Activated T-cell treated with anti-CD3 and anti-CD28 coated beads, Interleukin-2, amount 50 U/mL, for 48 hours (primary cell): ENCODE data around the gene ZNF865.
"Not testable (repeated sequence)": the region's sequence is repeated elsewhere in the genome, so short reads cannot be mapped to it uniquely, and the experiment has no call there.

ENCODE experiments used
- DNase-seq, 2 experiments: peaks; one replicate each; pipeline ENCODE4 v3.0.0-alpha.2; 2020

ZNF865 gene

DNA sequence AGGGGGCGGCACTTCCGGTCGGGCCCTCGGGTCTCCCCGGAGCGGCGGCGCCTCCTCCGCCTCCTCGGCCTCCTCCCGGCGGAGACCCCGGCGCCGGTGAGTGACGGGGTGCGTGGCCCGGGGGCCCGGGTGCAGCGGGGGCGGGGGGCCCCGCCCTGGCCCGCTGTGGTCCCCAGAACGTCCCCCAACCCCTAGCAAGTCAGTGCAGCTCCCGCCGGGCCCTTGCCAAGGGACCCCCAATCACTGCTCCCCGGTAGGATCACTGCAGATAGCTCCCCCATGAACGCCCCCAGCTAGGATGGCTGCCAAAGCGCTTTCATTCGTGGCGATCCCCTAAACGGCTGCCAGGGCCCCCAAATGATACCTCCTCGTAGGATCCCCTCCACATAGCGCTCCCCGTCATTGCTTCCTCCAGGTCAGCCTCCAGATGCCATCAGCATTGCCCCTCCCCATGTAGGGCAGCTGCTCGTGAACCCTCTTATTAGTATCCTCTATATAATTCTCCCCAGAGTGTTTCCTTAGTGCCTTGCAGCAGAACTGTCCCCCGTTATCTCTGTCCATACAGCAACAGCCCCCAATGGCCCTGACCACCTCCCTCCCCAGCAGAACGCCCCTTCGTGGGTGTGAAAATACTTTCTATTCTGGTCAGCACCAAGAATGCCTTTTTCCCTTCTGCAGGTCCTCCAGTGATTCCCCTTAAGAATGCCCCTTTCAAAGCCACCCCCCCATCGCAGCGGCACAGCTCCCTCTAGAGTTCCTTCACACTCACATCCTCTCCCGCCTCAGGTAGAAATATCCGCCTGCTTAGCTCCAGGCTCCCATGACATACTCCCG lies at the start of gene ZNF865:
ZNF865 (plus strand) TSS at position 11 of the 834 bp plus-strand sequence. CDS start 7,972 bp downstream, outside the sequence.
- DNase-seq, result peak; percentile 82

DNA sequence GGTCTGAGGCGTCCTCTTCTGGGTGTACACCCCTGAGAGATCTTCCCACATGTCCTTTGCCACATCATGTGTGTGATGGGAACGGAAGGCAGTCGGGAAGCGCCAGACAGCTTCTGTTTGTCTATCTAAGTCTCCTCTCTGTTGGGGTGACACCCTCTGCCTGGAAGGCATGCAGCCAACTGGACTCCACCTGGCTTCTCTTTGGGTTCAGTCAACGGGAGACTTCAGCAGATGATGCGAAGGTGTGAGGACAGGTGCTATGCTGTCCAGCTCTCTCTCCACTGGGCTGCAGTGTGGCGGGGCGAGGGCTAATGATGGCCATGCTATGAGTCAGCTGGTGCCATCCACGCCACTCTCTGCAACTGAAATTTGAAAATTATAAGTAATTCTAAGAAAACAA lies 45.8 kb upstream of the ZNF865 start:
- DNase-seq, result no peak

DNA sequence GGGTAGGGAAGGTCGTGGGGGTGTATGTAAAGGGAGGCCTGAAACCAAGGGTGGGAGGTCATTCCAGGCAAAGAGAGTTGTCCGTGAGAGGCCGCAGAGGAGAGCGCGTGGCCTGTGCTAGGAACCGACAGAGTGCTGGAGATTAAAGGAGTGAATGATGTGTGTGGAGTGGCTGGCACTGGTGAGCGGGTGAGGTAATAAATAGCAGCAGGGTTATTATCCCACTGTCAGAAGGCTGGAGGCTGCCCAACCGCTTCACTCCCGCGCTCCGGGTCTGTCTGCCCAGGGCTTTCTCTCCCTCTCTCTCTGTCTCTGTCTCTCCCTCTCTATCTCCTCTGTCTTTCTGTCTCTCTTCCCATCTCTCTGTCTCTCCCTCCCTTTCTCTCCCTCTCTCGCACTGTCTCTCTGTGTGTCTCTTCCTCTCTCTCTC lies 42.2 kb upstream of the ZNF865 start:
- DNase-seq, result no peak

DNA sequence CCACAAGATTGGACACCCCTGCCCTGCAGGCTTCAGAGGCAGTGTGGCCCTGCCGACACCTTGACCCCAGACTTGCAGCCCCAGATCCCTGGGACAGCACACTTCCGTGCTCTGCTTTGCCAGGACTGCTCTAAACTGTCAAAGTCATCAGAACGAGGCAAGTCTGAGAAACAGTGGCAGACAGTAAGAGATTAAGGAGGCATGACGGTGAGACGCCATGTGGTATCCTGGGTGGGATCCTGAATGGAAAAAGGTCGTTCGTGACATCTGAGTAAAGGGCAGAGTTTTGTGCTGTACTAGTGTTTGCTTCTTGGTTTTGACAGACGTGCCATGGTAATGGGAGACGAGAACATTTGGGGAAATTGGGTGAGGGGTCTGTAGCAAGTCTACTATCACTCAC lies 38.6 kb upstream of the ZNF865 start:
- DNase-seq, result no peak

DNA sequence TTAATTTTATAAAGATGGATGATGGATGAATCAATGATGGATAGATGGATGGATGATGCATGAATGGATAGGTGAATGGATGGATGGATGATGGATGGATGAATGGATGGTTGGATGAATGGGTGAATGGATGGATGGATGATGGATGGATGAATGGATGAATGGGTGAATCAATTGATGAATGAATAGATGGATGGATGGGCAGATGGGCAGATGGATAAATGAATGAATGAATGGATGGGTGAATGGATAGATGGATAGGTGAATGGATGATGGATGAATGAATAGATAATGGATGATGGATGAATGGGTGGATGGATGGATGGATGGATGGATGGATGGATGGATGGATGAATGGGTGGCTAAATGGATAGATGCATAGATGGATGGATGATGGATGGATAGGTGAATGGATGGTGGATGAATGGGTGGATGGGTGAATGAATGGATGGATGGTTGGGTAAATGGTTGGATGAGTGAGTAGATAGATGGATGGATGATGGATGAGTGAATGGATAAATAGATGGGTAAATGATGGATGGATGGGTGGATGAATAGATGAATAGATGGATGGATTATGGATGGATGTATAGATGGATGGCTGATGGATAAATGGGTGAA lies 37.6 kb upstream of the ZNF865 start:
- no peak for DNase-seq

DNA sequence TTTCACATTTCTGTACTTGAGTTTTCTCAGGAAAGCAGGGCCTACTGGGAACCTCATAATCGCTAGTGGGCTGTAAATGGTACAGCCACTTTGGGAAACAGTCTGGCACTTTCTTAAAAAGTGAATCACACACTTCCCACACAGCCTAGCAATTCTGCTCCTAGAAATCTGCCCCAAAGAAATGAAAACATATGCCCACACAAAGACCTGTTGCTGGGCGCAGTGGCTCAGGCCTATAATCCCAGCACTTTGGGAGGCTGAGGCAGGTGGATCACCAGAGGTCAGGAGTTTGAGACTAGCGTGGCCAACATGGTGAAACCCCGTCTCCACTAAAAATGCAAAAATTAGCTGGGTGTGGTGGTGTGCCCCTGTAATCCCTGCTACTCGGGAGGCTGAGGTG lies 36.0 kb upstream of the ZNF865 start:
- not testable (repeated sequence) for DNase-seq

DNA sequence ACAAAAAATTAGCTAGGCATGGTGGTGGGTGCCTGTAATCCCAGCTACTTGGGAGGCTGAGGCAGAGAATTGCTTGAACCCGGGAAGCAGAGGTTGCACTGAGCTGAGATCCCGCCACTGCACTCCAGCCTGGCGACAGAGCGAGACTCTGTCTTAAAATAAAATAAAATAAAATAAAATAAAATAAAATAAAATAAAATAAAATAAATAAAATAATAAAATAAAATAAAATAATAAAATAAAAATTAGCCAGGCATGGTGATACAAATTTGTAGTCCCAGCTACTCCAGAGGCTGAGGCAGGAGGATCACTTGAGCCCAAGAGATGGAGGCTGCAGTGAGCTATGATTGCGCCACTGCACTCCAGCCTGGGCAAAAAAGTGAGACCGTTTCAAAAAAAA lies 31.5 kb upstream of the ZNF865 start:
- not testable (repeated sequence) for DNase-seq

DNA sequence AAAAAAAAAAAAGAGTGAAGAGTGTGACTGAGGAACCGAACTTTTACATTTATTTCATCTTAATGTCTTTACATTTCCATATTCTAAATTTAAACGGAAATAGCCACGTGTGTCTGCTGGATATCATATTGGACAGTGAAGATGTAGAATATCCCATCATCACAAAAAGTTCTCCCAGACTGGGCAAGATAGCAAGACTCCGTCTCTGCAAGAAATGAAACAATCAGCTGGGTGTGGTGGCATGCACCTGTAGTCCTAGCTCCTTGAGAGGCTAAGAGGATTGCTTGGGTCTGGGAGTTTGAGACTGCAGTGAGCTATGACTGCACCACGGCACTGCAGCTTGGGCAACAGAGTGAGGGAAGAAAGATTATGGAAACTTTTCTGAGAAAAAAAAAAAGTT lies 28.7 kb upstream of the ZNF865 start:
- no peak for DNase-seq

DNA sequence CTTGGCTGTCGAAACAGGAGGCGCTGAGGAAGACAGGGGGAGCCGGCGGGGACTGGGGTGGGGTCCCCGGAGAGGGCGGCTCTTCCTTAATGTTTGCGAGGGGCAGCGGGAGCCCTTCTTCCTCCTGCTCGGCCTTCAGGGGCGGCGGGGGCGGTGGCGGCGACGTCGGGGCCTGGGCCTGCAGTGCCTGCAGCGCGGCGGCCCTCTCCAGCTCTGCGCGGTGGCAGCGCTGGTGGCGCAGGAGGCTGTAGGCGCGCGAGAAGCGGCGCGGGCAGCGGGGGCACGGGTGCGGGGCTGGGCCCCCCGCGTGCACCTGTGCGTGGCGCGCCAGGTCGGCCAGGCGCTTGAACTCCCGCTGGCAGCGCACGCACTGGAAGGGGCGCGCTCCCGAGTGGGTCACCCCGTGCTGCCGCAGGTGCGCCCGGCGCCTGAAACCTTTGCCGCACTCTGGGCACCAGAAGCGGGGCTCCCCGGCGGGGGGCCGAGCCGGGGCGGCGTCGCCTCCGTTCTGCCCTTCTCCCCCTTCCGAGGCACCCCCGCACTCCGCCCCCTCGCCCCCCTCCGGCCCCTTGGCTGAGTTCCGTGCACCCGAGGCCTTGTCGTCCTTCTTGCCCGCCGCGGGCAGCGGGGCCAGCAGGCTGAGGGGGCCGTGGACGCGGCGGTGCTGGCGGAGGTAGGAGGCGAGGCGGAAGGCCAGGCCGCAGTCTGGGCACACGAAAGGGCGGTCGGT lies 27.3 kb upstream of the ZNF865 start:
- no peak for DNase-seq

DNA sequence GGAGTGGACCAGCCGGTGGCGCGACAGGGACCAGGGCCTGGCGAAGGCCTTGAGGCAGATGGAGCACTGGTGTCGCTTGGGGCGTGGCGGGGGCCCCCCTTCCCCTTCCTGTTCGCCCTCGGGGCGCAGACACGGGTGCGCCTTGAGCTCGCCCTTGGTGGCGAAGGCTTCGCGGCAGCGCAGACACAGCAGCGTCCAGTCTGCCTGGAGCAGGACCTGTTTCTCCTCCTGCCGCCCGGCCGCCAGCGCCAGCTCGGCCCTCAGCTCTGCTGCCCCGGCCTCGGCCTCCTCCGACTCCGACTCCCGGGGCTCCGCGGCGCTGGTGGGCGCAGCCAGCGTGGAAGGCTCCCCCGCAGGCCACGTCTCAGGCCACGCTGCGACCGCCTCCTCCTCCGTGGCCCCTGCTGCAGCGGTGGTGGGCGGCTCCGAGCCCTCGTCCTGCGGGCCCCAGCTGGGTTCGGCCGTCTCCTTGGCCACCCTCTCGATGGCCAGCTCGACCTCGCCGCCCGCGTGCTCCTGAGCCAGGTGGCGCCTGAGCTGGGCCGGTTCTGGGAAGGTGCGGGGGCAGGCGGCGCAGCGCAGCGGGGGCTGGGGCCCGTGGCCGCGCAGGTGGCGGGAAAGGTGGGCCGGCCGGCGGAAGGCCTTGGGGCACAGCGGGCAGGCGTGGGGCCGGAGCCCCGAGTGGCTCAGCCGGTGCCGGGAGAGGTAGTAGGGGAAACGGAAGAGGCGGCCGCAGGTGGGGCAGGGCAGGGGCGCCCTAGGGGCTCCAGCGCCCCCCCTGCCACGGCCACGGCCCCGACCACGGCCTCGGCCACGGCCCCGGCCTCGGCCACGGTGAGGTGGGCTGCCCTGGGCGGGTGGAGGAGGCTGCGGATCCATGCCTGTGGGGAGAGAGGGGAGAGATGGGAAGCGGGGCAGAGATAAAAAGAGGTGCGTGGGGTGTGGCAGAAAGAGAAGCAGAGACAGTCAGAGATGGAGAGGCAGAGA lies 26.4 kb upstream of the ZNF865 start:
- DNase-seq, result no peak

DNA sequence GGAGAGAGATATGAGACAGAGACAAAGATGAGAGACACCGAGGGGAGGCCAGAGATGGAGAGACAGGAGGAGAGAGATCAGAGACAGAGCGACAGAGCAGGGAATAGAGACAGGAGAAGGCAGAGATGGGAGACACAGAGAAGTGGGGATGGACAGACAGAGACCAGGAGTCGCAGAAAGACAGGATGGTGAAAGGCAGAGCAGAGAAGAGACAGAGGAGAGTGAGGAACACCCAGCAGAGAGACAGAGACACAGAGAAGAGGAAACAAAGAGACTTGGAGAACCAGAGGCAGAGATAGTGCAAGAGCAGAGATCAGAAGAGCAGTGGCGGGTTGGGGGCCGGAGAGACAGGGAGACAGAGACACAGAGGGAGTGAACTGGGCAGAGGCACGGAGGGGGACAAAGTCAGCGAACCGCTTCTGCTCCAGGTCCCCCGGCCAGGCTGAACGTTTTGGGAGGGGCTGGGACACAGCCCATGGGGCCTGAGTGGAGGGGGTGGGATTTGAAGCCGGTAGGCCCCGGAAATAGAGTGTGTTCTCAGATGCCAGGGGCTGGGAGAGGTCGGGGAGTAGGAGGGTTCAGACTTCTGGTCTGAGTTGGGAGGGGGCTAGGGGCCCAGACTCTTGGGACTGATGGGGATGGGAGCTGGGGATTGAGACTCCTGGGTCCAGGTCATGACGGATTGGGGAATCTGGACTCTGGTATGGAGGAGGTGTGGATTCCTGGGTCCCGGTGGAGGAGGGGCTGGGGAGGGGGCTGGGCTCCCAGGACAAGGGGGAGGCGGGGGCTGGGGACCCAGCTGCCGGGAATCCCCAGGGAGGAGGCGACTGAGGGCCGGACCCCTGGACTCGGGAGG lies 25.5 kb upstream of the ZNF865 start:
- DNase-seq, result peak in 1 of 2 experiments; percentile 37

DNA sequence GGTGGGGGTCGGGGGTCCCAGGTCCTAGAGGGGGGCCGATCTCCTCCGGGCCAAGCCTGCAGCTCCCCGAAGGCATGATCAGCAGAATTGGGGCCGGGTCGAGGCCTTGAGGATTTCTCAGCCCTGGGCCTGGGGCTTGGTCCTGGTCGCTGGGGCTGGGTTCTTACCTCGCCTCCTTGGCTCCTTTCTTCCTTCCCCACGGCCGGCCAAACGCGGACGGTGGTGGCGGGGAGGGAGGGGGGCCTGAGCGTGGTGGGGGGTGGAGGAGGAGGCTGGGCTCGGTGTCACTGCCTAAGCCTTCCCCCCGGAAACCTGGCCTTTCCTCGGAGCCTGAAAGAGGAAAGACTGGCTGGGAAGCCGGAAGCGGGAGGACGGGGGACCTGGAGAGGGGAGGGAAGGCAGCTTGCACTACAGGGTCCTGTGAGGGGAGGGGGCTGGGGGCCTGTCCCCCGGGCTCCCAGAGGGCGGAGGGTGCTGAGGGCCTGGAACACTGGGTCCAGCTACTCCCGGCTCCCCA lies 24.8 kb upstream of the ZNF865 start, which contains the start of gene ZNF579:
ZNF579 (minus strand) TSS at position 221 of the 517 bp plus-strand sequence. CDS start 1,209 bp downstream, outside the sequence.
- peak; percentile 88 to 90 for DNase-seq

DNA sequence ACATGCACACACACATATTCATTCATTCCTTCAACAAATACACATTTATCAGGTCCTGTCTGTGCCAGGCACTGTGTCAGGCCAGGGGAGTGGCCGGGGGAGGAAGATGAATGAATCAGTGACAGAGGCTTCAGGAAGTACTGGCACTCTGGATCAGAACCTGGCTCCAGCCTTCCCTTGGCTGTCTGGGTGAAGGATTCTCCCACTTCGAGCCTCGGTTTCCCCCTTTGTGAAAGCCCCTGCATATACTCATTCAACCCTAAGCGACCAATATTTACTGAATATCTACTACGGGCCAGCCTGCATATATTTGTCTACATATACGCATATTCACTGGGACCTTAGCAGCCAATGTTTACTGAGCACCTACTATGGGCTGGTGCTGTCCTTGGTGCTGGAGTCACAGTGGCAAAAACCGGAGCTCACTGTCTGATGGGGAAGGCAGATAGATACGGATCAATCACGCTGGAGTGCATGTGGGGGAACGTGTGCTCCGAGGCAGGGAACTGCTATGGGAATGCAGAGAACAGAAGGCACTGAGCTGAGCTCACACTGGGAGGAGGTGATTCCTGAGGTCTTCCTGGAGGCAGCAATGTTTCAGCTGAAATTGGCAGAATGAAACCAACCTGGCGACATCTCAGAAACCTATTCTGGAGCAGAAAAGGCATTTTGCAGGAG lies 24.2 kb upstream of the ZNF865 start:
- no peak for DNase-seq

DNA sequence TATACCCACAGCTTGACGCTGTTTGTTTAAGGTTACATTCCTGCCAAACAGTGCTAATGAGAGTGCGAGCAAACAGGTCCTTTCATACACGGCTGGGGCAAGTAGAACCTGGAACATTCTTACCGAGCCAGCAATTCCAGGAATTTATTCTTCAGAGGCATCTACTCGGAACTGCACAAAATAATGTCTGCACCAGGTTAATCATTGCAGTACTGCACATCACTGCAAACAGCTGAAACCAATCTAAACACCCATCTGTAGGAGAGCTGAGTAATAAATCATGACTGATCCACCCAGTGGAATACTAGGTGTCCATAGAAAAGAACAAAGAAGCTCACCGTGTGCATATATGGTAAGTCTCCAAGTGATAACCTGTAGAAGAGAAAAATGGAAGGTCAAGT lies 23.6 kb upstream of the ZNF865 start:
- no peak for DNase-seq

DNA sequence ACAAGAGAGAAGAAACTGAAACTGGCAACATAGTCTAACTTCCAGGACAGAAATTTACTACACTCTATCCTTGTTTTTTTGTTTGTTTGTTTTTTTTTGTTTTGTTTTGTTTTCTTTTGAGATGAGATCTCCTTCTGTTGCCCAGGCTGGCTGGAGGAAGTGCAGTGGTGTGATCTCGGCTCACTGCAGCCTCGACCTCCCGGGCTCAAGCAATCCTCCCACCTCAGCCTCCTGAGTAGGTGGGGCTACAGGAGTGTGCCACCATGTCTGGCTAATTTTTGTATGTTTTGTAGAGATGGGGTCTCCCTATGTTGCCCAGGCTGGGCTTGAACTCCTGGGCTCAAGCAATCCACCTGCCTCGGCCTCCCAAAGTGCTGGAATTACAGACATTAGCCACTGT lies 23.2 kb upstream of the ZNF865 start:
- not testable (repeated sequence) for DNase-seq

DNA sequence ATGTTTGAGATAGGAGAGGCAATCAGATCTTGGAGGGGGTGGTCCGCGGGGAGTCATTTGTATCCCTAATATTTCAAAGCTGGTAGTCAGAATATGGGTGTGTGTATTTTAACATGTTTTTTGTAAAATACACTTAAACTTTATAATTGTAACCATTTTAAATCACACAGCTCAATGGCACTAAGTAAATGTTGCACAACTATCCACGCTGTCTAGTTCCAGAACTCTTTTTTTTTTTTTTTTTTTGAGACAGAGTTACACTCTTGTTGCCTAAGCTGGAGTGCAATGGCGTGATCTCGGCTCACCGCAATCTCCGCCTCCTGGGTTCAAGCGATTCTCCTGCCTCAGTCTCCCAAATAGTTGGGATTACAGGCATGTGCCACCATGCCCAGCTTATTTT lies 21.6 kb upstream of the ZNF865 start:
- not testable (repeated sequence) for DNase-seq

DNA sequence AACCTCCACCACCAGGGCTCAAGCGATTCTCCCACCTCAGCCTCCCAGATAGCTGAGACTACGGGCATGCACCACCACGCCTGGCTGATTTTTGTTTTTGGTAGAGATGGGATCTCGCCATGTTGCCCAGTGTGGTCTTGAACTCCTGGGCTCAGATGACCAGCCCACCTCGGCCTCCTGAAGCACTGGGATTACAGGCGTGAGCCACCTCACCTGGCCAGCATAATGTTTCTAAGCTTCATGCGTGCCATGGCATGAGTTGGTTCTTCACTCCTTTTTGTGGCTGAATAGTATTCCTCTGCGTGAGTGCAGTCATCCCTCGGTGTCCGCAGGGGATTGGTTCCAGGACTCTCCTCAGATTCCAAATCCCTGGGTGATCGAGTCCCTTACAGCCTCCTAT lies 20.6 kb upstream of the ZNF865 start:
- DNase-seq, result no peak

DNA sequence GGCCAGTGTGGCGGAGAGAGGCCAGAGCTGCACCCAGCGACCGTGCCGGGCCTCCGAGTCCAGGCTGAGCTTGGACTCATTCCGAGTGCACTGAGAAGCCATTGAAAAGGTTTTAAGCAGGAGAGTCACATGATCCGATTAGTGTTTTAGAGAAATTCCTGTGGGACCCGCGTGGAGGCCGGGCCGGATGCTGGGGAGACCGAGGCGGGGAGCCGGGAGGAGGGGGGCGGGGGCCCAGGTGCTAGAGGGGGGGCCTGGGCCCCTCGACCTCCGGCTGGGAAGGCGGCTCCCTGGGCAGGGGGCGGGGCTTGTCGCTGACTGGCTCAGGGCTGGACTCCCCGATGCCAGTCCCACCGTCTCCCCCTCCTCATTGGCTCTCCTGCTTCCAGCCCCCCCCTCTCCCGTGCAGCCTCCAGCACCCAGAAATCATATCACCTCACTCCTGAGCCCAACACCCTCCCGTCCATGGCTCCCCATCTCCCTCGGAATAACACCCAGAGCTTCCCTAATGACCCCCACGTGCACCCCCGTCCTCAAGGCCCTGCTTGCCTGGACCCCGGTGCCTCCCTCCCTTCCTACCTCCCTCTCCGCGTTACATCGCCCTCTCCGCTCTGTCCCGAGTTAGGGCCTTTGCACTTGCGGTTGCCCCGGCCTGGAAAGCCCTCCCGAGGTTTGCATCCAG lies 19.6 kb upstream of the ZNF865 start:
- peak; percentile 66 to 72 for DNase-seq

DNA sequence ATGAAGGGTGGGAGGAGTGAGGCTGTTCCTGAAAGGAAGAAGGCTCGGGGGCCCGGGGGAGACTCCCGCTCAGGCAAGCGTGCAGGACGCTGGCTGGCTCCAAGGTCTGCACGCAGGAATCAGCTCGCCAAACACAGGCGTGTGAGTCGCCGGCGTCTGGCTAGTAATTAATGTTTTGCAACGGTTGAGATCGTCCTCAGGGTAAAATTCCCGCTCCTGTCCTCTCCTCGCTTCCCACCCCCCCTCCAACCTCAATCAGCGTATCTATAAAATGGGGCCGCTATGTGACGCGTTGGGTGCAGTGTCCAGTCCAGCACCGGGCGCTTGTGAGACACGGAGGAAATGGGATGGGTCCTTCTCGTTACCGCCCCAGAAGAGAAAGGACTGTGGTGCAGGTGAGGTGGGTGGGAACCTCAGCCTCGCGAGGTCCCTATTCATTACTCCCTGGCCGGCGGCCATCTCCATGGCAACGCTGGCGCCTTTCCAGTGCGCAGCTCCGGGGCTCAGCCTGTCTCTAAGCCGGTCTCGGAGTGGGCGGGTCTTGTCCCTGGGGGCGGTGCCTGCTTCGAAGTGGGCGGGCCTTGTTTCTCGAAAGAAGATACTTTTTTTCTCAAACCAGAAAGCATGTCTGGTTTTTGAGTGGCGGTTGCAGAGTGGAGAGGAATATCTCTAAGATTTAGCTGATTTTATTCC lies 18.3 kb upstream of the ZNF865 start:
- peak; percentile 97 to 98 for DNase-seq
